NCI-H1694 (cell line): ENCODE data around the gene IFFO2.

Source experiments
- DNase-seq: peaks from one replicate; lab custom pipeline; 2025; lab: John Stamatoyannopoulos, UW

The IFFO2 gene

GRCh38 chr1:18950401-18951026 lies 6.0 kb downstream of the IFFO2 start:
- no peak for DNase-seq

GRCh38 chr1:18949686-18950400 lies 6.6 kb downstream of the IFFO2 start:
- DNase-seq = no peak

DNA sequence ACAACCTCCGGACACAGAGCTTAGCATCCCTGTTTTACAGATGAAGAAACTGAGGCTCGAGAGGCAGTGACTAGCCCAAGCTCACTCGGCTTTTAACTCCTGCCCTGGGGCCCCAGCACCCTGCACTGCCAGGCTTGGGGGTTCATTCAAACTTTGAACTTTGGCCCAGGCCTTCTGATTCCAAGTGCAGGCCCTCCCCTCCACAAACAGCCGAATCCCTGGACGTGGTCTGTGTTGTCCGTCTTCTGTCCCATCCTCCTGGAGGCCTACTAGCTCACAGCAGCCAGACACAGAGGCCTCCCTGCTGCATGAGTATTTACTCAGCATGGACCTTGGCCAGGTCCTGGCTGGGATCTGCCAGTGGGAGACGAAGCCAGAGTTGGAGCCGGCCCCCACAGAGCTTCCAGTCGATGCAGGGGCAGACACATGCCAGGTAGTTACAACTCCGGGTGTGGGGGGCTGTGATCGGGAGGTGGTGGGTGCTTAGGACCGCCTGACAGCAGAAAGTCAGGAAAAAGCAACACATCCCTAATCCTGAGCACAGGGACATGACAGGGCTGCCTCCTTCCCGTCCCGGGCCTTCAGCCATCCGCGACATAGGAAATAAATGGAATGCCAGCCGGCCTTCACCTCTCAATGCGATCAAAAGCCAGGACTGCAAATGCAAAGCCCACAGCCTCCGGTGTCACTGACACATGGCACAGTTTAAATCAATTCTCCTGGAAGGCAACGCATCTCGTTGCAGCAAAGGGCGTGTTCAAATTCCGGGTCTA lies 7.4 kb downstream of the IFFO2 start:
- no peak for DNase-seq

DNA sequence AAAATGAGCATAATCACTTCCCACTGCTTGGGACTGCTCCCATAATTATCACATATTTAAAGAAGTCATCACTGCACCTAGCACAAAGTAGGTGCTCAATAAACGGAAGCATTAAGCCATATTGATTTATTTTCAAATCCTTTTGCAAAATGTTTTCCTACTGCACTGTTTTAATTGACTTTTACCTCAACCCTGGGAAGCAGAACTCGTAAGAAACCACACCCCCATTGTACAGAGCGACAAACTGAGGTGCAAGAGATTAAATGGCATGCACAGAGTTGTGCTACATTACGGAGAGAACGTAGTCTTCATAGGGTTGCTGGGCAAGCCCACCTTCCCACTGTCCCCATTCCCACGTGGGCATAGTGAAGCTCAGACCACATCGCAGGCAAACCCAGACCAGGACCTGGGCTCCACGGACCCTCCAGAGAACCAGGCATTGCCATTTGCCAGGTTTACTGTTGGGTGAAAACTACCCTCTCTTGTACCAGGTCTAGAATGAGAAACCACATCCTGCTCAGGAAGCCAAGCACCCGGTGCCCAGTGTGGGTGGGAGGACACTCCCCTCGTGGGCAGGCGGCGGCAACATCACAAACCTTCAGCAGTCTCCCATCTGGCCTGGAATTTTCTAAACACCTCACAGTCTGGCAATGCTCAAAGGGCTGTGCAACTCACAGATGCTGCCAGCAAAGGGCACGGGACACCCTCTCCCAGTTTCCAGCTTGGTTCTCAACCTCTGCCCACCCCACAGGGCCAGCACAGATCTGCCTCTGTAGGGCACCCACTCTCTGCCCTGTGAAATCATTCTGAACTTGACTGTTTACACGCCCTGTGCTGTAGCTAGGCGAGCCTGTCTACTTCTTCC lies 8.2 kb downstream of the IFFO2 start:
- DNase-seq = peak; percentile 59

GRCh38 chr1:18947570-18947969 lies 8.9 kb downstream of the IFFO2 start:
- DNase-seq = no peak

DNA sequence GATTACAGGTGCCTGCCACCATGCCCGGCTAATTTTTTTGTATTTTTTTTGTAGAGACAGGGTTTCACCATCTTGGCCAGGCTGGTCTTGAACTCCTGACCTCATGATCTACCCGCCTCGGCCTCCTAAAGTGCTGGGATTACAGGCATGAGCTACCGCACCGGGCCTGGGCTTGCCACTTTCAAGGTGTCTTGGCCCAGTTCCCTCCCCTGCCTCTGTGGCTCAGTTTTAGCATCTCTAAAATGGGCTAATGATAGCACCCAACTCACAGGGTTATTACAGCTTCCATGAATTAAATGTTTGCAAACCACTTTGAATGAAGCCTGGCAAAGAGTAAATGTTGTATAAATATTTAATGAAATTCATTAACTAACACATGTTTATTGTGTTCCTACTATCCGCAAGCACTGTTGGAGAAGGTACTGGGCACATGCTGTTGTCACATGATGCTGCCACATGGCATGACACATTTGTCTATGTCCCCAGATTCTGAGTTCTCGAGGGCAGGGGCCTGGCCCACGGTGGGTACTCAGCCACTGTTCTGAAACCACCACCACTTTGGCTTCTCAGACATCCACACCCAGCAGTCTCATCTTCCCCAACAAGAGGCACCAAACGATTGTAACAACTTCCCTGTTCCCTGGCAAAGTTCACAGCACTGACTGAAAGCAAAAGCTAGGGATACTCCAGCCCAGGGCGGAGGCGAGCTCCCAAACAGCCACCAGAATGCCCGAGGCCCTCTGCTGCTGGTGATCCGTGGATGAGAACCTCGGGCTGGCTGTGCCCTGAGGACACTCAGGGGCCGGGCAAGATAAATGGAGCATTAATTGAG lies 9.7 kb downstream of the IFFO2 start:
- DNase-seq = no peak

- peak; percentile 25 for DNase-seq
Observed at GRCh38 chr1:18945401-18945849, 11.1 kb downstream of the IFFO2 start.

- DNase-seq = no peak
Observed at GRCh38 chr1:18944810-18945209, 11.7 kb downstream of the IFFO2 start.

- DNase-seq = no peak
Observed at GRCh38 chr1:18943914-18944572, 12.4 kb downstream of the IFFO2 start.

DNA sequence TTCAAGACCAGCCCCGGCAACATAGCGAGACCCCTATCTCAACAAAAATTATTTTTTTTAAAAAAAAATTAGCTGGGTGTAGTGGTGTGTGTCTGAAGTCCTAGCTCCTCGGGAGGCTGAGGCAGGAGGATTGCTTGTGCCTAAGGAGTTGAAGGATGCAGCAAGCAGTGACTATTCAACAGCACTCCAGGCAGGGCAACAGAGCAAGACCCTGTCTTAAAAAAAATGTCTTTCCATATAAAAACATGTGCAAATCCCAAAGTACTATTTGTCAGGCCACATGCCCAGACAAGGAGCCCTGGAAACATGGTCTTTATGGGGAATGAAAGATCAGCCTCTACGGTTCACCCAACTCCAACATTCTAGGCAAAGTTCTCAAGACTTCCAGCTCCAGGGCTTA lies 13.3 kb downstream of the IFFO2 start:
- no peak for DNase-seq

DNA sequence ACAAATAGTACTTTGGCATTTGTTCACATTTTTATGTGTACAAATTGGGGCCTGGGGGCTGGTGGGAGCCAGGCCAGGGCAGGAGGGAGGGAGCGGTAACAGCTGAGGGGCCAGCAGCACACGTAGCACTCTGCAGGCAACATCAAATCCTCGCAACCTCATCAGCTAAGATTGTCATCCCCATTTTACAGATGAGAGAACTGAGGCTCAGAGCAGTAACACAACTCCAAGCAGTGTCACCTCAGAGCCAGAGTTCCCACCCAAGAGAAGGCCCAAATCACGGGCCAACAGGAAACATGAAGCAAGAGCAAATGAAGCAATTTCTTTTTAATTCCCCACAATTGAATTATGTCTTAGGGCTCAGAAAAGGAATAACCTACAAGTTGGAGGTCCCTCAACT lies 14.1 kb downstream of the IFFO2 start:
- no peak for DNase-seq

- DNase-seq = no peak
Observed at GRCh38 chr1:18941221-18942141, 15.0 kb downstream of the IFFO2 start.

GRCh38 chr1:18940303-18941020 lies 16.0 kb downstream of the IFFO2 start:
- no peak for DNase-seq

- no peak for DNase-seq
Observed at GRCh38 chr1:18939398-18940302, 16.8 kb downstream of the IFFO2 start.

DNA sequence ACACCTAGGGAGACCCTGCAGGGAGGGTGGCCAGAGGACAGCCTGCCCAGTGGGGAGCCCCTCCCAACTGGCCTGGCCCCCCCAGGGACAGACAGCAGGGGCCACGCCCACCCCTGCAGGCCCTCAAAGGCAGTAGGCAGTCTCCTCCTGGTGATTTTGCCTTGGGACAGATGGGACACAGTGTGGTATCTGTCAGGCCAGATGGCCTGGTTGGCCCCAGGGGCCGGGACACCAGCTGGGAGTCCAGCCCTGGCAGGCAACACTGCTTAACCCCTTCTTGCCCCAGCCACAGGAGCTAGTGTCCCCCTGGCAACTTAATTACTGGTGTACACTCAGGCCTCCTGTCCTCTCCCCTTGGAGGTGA lies 17.8 kb downstream of the IFFO2 start:
- DNase-seq = peak; percentile 47

- no peak for DNase-seq
Observed at GRCh38 chr1:18938008-18938706, 18.3 kb downstream of the IFFO2 start.

- DNase-seq = no peak
Observed at GRCh38 chr1:18937539-18937938, 18.9 kb downstream of the IFFO2 start.
